Inflammatory macrophage (primary cell): ENCODE measurements around the gene IDUA.
"Not testable (repeated sequence)": the region's sequence is repeated elsewhere in the genome, so short reads cannot be mapped to it uniquely, and the experiment has no call there.

Experiments used
- DNase-seq, 2 donors: peaks; one replicate each; pipeline ENCODE4 v3.0.0-alpha.2; 2020 to 2022

IDUA gene

DNA sequence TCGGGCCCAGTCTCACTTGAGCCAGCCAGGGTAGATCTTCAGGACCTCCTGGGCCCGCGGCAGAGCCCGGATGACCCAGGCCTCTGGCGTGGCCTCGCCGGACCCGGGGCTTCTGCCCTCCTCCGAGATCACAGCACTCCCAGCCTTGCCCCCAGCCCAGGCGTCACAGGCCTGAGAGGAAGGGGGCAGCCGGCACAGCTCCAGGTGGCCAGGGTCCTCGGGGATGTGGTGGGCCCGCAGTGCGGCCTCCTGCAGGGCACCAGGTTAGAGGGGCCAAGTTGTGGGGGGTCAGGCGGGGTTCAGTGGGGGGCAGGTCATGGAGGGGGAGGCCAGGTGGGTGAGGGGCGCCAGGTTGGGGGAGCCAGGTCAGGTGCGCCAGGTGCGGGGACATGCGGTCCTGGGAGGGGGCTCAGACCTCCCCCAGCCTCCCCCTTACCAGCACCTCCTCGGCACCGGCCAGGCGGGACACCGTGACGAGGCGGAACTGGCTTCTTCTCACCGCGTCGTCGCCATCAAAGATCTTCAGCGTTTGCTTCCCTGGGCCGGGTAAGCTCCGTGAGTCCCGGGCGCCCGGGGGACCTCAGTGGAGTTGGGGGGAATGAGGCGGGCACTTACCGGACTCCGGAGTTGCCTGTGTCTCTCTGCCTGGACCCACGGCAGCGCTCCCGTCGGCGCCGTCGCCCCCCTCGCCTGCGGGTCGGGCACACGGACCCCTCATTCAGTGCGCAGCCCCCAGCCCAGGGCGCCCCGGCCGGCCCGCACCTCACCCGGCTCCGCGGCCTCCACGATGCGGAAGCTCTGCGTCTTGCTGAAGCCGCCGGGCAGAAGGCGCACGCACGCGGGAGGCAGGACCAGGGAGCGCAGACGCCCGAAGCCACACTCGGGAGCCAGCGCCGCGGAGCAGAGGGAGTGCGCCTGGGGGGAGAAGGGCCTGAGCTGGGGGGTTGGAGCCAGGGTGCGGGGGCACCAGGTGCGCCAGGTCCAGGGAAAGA is 19.4 kb upstream of the IDUA start:
- peak in 1 of 2 donors; percentile 13 for DNase-seq

DNA sequence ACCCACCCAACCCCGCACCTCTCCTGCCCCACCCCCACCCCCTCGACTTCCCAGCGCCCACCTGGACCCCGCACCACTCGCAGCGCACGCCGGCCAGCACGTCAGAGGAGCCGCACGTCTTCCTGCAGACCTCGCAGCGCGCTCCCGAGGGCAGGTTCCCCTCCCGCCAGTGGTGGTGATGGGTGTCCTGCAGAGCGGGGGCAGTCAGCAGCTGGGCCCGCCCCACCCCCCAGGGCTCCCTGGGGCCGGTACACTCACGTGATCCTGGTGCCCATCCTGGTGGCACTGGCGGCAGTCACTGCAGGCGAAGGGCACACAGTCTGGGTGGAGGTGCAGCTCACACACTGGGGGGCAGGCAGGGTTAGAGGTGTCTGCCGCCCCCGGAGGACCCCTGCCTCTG is 18.6 kb upstream of the IDUA start:
- DNase-seq: no peak

- no peak for DNase-seq
These were observed 18.0 kb upstream of the IDUA start for GRCh38 chr4:968621-969394.

DNA sequence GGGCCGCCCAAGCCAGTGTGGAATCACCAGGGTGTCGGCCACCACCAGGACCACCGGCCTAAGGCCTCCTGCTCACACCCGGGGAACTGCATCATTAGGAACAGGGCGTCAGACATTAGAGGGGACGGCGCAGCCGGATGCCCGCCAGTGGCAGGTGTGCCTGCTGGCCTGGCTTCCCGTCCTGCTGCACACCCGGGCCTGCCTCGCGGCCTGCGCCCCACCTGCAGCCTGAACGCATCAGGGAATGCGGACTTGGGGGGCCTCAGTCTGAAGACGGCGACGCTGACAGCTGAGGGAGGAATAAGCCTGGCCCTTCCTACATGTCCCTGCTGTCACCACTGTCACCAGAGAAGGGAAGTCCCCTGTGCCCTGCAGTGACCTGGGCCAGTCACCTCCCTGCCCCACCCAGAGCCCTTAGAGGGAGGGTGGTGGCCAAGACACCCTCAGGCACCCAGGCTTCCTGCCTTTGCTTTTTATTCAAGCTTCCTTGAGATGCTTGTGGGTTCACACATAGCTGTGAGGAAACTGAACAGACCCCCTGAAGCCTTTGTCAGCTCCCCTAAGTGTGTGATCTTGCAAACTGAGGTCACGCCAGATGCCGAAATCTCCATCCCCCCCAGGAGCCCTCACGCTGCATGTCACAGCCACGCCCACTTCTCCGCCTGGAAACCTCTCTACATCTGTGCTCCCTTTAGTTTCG is 16.6 kb upstream of the IDUA start:
- DNase-seq: peak in 1 of 2 donors; percentile 34

- DNase-seq: no peak
These were observed 15.9 kb upstream of the IDUA start for GRCh38 chr4:970854-971520.

- DNase-seq: no peak
These were observed 15.0 kb upstream of the IDUA start for GRCh38 chr4:971666-972500.

GRCh38 chr4:972651-973424 is 14.0 kb upstream of the IDUA start:
- DNase-seq: peak; percentile 9 to 42

DNA sequence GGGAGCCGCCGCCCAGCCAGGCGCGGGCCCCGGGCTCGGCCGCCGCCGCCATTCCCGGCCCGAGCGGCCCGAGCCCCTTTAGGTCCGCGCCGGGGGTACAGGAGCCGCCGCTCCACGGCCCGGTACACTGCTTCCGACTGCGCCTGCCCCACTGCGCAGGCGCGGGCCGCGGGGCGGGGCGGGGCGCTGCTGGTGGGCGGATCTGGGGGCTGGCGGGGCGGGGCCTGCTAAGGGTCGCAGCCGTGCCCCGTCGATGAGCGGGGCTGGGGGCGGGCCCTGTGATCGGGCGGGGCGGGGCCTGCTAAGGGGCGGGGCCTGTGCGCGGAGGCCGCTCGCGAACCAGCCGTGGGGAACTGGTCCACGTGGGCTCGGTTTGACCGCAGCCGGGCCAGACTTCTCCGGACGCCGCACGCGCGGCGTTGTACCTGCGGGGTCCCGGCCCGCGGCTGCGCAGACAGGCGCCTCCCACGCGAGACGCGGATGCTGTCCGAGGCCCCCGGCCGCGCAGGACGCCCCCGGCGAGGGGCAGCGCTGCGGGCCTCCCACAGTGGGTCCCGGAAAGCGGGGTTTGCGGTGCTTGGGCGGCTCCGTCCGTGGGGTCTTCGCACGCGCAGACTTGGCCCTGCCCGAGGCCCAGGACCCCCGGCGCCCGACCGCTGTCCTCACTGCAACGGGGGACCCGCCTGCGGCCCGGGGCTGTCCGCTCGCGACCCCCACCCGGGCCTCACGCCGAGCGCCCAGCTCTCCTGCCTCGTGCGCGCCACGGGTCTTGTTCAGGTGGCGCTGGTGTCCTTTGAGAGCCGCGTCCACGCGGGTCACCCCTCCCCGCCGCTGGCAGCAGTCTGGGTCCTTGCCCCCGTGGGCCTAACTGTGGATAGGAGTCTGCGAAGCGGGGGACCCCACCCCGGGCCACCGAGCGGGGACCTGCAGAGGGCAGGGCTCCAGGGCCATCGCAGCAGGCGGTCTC is 13.1 kb upstream of the IDUA start, which contains the start of gene DGKQ:
Gene DGKQ, minus strand, starts transcription at position 139 of the 967 bp plus-strand sequence. Its CDS starts 87 bp downstream, at position 52.
- DNase-seq: peak; percentile 92 to 95

GRCh38 chr4:974668-975067 is 12.2 kb upstream of the IDUA start:
- DNase-seq: no peak

DNA sequence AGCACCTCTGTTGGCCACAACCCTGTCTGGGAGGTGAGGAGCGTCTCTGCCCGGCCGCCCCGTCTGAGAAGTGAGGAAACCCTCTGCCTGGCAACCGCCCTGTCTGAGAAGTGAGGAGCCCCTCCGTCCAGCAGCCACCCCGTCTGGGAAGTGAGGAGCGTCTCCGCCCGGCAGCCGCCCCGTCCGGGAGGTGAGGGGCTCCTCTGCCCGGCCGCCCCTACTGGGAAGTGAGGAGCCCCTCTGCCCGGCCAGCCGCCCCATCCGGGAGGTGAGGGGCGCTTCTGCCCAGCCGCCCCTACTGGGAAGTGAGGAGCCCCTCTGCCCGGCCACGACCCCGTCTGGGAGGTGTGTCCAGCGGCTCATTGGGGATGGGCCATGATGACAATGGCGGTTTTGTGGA is 10.8 kb upstream of the IDUA start:
- DNase-seq: not testable (repeated sequence)

GRCh38 chr4:978957-979701 is 7.7 kb upstream of the IDUA start:
- peak; percentile 86 to 88 for DNase-seq

- no peak for DNase-seq
These were observed 4.6 kb upstream of the IDUA start for GRCh38 chr4:982291-982690.

- no peak for DNase-seq
These were observed 4.0 kb upstream of the IDUA start for GRCh38 chr4:982814-983213.

GRCh38 chr4:984336-985054 is 2.3 kb upstream of the IDUA start:
- no peak for DNase-seq

GRCh38 chr4:985123-985830 is 1.6 kb upstream of the IDUA start:
- DNase-seq: peak; percentile 62 to 74

GRCh38 chr4:986428-986878 is 391 bp upstream of the IDUA start:
- DNase-seq: no peak
